Effector CD4-positive, alpha-beta T cell (primary cell): ENCODE results near the gene LRR1.
"Not testable (repeated sequence)": the region's sequence is repeated elsewhere in the genome, so short reads cannot be mapped to it uniquely, and the experiment has no call there.

Experiments
- DNase-seq: peaks from one replicate; pipeline ENCODE4 v3.0.0-alpha.2; 2020
- total RNA-seq: gene quantifications from one replicate; lab custom pipeline; 2026; lab: John Stamatoyannopoulos, UW

Gene LRR1
- total RNA-seq: 8.8 reads per million, percentile 29 among the genes with 10 or more reads in this experiment

GRCh38 chr14:49598485-49599300 is at the start of gene LRR1:
Gene LRR1 (plus strand): TSS chr14:49598940. CDS start chr14:49599021, 81 bp downstream.
- peak; percentile 75 for DNase-seq

GRCh38 chr14:49549446-49549845 is 49.3 kb upstream of the LRR1 start:
- DNase-seq: no peak

DNA sequence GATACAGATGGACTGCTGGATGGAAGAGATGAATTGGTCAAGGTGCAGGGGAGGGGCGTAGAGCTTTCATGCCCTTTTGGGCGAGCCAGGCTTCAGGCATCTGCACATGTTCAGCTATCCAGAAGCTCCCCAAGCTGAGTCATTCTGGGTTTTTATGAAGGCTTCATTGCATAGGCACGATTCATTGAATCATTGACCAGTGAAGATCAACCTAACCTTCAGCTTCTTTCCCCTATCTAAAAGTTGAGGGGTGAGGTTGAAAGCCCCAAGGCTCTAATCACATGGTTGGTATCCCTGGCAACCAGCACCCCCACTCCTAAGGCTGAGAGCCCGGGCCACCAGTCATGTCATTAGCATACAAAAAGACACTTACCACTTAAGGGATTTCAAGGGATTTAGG is 48.9 kb upstream of the LRR1 start:
- DNase-seq: no peak

- no peak for DNase-seq
Observed at GRCh38 chr14:49550286-49551184, 48.2 kb upstream of the LRR1 start.

DNA sequence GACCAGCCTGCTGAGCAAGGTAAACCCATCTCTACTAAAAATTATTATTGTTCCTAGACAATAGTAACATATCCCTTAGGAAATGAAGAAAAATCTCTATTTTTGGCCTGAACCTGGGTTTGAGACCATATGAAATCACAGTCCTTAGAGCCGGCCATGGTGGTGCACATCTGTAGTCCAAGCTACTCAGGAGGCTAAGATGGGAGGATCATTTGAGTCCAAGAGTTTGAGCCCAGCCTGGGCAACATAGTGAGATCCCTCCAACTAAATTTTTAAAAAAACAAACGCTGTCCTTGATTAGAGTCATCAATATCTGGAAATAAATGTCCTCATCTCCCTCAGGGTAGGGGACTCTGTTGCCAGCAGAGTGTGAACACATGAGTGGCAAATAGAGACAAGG is 47.2 kb upstream of the LRR1 start:
- DNase-seq: no peak

GRCh38 chr14:49553106-49553505 is 45.6 kb upstream of the LRR1 start:
- no peak for DNase-seq

DNA sequence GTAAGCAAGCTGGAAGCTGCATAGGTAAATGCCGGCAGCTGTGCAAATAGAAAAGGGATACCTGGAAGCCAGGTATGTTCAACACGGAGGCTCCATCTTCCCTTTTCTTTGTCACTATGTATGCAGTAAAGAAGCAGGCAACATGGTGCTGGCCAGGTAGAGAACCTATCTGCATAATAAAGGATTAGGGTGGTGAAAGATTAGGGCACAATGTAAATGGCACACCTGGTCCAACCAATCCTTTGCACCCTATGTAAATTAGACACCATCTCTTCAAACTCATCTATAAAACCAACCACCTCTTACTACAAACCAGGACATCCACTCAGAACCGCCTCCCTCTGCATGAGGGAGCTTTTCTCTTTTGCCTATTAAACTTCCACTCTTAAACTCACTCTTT is 44.8 kb upstream of the LRR1 start:
- no peak for DNase-seq

GRCh38 chr14:49559979-49560768 is 38.6 kb upstream of the LRR1 start:
- DNase-seq: no peak

- no peak for DNase-seq
Observed at GRCh38 chr14:49566714-49567113, 32.0 kb upstream of the LRR1 start.

DNA sequence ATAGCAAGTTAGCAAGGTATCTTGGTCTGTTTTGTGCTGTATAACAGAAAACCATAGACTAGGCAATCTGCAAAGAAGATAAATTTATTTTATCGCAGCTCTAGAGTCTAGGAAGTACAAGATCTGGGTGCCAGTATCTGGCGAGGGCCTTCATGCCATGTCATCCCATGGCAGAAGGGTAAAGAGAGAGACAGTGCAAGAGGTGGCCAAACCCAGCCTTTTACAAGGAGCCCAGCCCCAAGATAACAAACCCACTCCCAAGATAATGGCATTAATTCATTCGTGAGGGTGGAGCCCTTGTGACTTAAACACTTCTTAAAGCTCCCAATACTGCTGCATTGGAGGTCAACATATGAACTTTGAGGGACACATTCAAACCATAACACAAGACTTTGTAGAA is 29.5 kb upstream of the LRR1 start:
- DNase-seq: no peak

- no peak for DNase-seq
Observed at GRCh38 chr14:49574038-49574437, 24.7 kb upstream of the LRR1 start.

- no peak for DNase-seq
Observed at GRCh38 chr14:49578141-49578540, 20.6 kb upstream of the LRR1 start.

DNA sequence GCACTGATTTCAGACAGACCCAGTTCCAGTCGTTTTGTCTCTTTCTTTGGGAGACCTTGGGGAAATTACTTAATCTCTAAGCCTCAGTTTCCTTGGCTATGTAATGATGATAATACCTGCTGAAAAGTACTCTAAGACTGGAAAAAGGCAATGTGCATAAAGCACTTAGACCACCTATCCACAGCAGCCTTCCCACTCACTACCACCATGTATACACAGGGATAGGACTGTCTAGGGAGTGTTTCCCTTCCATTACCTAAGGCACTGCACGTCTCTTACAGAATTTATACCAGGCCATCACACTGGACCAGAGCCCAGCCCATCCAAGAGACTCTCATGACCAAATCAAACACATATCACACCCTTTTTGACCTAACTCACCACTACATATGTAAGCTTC is 18.9 kb upstream of the LRR1 start:
- DNase-seq: no peak

- no peak for DNase-seq
Observed at GRCh38 chr14:49581209-49582112, 17.3 kb upstream of the LRR1 start.

GRCh38 chr14:49582113-49582977 is 16.4 kb upstream of the LRR1 start:
- no peak for DNase-seq

- no peak for DNase-seq
Observed at GRCh38 chr14:49583629-49584028, 15.1 kb upstream of the LRR1 start.

- DNase-seq: no peak
Observed at GRCh38 chr14:49584058-49584457, 14.7 kb upstream of the LRR1 start.

DNA sequence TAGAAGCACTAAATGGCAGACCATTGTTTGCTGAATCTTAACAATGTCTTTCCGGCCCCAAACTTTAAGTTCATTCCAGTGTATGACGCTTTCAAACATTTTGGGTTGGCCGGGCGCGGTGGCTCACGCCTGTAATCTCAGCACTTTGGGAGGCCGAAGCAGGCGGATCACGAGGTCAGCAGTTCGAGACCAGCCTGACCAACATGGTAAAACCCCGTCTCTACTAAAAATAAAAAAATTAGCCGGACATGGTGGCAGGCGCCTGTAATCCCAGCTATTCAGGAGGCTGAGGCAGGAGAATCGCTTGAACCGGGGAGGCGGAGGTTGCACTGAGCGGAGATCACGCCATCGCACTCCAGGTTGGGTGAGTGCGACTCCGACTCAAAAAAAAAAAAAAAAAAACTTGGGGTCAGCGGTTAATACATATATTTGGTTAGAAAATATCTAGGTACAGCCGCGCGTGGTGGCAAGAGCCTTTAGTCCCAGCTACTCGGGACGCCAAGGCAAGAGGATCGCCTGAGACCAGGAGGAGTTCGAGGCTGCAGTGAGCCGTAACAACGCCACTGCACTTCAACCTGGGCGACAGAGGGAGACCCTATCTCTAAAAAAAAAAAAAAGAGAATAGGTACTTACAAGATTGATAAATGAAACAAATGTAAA is 13.6 kb upstream of the LRR1 start:
- DNase-seq: not testable (repeated sequence)

DNA sequence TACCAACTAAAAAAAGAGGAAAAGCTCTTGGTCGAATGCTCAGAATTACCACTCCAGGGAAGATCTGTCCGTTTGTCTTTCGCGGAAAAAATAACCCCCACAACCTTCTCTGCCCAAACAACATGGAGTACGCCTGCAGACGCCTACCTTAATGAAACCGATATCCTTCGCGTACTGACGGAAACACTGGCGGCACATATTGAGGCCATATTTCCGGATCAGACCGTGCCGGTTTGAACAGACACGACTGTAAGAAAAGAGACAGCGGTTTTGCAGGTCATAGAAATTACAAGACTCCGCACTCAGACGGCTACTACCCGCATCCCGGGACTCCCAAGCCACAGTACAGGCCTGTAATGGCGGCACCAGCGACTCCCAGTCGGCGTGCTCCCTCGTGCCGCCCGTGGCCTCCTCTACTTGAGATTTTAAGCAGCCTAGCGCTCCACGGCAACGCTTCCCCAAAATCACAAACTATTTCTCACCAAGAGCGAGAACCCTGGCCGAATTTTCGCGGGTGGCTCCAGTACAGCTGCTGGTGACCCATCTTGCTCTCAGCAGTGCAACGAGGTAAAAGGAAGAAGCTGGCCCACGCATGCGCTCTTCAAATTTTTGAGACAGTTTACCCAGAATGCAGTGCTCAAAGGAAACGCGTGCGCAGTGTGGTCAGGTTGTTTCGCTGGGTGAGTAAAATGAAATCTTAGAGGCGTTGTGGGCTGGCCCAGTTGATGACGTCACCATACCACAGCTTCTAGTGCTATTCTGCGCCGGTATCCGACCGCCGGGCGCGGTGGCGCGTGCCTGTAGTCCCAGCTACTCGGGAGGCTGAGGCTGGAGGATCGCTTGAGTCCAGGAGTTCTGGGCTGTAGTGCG is 12.7 kb upstream of the LRR1 start, which contains the start of gene RPS29:
Gene RPS29, minus strand, starts transcription at position 578 of the 870 bp plus-strand sequence. Its CDS starts 34 bp downstream, at position 544.
- DNase-seq: peak; percentile 96
